ENCODE measurements around the gene PDE4D. TPM values are rescaled to one million over a fixed set of nuclear protein-coding genes. Genes with fewer than 3 reads are reported as not detected.
"Not testable (repeated sequence)": the region's sequence is repeated elsewhere in the genome, so short reads cannot be mapped to it uniquely, and the experiment has no call there.

Gene PDE4D
- total RNA-seq, 1 donor from 2014 or later = 7.3 TPM

DNA sequence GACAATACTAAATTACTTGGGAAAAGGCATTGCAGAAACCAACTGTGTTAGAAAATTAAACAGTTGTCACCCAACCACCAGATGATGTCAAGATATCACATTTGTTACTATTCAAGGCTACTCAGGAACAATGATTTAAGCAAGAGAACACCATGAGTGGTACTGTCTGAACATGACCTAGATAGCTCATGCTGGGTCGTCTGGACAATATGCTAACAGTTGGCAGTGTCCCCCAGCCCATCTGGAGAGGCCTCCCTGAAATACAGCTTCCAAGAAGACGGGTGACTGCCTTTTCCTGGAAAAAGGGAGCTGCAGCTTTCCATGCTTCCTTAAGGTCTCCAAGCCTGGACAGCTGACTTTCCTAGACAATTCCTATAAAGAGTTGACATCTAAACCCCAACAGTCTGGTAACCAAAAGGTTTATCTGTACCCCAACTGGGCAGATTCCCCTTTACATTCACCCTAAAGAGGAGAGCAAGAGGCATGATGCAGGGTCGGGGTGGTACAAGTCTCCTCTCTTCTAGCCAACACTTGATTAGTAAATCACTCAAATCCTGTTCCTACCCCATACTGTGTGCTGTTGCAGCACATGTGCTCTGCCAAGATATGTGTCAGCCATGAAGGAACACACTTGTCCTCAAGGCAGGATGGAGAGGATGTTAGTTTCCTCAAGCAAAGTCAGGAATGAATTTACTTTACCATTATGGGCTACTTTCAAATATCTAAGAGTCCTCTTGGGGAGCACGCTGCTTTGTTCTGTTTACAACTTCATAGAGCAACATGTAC is 433.0 kb downstream of the PDE4D start:
- no peak for ATAC-seq

DNA sequence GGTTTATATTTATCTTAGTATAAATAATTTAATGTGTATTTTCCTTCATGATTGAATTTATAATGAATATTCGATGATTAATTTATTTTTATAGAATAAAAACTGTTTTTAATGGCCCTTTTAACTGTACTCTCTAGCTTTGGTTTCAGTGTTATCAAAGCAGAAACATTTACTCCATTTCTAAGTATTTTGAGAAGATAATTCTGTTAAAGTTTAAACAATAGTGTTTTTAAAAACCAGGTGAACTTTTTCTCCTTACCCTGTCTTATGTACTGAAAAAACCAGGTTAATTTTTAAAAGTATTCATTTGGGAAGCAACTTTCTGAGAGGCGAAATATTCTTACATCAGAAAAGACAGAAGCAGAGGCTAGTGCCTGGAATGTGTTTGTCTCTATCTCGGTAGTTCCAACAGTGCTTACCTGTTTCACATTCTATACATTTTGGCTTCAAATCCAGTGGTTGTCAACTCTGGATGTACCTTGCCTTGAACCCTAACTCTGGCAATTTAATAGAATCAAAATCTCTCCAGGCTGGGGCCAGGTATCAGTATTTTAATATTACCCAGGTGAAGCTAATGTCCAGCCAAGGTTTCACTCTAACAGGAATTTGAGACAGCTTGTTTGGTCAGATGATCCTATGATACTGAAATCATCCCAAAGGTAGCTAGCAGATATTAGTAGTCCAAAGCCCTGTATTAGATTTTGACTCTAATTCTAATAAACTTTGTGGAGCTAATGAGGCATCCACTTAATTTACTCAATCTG is 434.4 kb downstream of the PDE4D start:
- ATAC-seq = no peak

DNA sequence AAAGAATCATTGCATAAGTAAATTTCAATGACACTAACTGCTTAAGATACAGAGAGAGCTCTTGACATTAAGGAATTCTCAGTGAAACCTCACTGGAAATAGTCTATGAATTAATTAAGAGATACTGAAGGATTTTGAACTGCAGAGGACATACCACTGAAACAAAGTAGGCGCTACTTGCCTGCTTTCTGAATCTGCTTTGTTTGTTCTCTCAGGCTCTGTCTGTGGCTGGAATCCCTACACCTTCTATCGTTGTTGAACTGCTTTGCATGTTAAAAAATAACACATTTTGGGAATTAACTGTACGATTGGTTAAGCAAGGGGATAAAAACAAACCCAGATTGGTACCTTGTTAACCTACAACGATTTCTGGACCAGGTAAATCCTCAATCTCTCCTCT is 435.2 kb downstream of the PDE4D start:
- no peak for ATAC-seq

DNA sequence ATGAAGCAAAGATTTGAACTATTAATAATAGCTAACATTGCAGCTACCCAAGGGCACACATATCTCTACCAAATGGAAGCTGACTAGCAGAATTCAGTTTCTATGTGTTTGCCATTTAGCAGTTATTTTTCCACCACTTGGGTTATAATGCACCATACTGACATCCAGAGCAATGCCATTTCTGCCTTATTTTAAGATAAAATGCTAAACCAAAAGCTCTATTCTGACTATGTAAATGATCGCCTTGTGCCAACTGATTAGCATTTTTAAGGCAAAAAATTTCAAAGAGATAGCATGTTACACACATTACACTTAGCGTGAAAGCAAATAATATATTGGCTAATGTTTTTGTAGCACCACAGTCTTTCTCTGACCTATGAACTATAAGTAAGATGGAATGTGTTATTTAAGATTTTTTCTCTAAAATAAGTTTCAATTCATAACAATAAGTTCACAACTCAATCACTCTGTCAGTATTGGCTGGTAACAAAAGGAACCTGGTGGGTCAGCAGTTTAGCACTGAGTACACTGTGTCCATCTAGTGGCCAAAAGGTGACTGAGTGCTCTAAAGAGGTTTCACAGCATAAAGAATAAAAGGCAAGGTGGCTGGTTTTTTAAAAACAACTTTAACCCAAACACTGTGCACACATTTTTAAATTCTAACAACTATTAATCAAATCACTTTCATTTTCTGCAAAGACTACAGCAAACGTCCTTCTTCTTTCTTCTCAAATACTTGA is 443.5 kb downstream of the PDE4D start:
- no peak for ATAC-seq

DNA sequence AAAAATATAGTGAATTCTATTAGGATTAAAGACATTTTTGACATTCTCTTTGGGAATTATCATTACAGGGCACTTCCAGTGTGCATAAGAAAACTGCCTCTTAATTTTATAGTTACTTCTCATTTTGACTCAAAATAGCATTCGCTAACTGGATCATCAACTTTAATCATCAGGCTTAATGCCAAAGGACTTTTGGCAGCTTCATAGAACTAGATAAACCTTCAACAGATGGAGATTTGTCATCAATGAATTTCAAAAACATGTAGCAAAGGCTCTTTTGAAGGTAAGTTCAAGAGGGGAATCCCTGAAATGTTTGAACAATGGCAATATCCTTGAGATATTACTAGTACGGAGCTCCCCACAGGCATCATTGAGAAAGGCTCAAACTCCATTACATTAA is 447.2 kb downstream of the PDE4D start:
- ATAC-seq = no peak

DNA sequence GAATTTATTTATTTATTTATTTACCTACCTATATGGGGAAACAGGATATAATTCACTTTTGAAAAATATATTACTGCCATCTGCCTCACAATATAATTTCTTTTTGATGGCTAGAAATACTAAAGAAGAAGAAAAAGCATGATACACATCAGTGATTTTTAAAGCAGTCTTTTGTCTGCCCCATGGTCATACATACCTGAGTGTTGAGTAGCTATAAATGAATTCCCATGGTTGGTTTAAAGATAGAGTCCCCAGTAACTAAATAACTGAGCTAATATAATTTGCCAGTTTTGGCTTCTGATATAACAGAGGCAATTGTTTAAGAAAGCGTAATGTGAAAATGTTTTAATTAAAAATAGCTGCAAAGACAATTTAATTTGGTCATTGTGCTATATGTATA is 447.8 kb downstream of the PDE4D start:
- no peak for ATAC-seq

DNA sequence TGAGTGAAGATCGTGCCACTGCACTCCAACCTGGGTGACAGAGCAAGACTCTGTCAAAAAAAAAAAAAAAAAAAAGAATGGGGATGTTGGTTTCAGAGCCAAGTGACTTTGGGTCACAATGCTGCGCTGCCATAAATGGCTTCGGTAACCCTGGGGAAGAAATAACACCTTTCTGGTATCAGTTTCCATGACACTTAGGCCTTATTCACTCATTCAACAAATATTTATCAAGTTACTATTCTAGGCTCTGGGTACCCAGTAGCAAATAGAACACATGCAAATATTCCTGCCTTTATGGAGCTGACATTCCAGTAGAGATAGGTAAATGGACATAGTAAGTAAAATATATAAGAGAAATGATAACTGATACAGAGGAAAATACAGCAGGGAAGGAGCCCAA is 454.2 kb downstream of the PDE4D start:
- no peak for ATAC-seq

DNA sequence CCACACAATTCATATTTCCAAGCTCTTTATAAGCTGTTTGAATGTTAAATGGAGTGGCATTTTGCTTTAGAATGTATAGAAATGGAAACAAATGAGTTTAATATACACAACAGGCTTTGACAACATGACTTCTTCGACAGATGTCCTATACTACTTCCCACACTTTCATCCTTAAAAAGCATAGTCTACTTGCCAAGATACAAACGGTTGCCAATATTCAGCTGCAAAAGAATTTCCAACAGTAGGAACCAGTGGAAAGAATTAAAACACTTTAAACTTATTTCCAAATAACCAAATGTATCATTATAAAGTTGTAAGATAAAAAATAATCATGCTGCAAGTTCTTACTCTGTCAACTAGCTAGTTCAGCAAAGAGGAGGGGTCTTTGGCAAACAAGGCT is 456.4 kb downstream of the PDE4D start:
- no peak for ATAC-seq

DNA sequence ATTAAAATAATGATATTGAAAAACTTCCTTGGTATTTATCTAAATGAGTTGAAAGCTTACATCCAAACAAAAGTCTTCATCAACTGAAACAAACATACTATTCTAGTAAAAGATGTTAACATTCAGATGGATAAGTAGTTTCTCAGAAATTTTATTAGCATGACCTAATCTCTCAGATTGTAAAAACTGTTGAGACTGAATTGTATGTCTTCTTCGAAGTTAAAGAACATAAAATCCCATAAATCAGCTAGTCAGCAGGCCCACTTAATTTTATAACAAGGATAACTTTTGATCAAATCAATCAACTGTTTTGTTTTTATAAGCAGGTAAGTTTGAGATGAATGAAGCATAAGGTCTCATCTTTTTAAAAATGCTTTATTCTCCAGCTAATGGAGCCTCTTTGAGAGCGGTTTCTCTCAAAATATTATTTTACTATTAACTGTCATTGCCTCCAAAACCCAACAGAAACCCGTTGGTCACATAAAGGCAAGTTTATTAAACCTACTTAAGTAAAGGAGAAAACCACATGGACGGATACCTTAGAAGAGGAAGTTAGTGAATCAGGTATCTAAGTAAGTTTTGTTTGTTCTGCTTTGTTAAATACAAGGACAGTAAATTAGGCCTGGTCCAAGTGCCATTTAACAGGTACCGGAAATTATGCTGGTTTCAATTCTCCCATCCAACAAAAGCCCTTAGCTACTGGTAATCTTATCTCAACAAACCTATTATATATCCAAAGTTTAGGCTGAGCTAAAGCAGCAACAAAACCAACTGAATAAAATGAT is 457.0 kb downstream of the PDE4D start:
- no peak for ATAC-seq

DNA sequence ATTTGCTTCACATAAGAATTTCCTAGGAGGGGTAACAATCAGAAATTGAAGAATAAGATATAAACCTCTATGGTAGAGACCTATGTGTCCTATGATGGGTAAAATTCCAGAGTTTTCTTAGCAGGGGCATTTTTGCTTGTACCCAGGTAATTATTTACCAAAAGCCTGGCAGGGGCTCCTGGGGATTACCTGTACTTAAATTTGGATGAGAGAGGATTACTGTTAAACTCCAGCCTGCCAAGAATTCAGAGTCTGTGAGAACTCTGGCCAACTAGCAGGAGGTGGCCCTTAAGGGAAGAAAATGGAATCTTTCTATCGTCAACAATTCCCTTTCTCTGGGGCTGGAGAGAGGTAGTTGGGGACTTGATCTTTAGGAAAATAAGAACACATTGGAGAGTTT is 460.4 kb downstream of the PDE4D start:
- ATAC-seq = no peak

DNA sequence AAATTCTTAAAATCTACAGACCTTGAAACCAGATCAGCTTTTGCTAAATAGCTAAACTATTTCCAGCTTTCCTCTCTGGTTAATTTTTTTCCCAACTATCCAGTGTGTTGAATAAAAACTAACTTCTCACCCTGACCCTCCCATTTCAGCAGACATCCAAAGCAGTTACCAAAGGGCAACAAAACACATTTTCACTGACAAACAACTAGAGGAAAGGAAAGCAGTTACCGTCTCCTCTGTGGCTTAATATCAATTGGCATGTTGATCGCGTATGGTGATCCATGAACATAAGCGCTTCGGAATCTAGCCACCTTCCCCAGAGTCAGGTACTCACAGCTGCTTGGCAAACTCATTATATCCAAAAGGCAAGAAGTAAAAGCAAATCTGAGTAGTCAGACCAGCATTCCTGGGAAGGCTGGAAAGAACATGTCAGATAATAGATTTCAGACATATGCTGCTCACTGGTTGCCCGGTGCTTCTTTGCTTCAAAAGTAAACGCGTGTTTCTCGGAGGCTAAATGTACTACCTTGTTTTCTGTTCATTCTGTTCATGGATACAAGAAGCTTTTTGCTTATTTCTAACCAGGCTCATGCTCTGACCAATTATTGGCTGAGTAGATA is 463.4 kb downstream of the PDE4D start:
- ATAC-seq = no peak

DNA sequence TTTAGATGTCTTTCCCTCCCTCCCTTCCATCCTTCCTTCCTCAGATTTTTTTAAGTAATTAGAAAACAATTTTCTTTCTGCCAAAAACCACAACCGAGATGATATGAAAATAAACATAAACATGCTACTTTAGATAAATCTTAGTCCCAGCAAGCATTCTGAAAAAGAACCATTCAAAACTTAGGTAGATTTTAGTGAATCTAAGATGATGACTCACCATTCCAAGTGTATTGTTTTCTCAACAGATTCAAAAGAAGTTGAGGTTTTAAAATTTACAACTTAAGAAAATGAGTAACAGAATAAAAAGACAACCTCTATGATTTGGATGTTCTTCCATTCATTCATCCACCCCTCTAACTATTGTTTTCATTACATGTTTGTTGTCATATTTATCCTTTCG is 465.1 kb downstream of the PDE4D start:
- ATAC-seq = no peak

DNA sequence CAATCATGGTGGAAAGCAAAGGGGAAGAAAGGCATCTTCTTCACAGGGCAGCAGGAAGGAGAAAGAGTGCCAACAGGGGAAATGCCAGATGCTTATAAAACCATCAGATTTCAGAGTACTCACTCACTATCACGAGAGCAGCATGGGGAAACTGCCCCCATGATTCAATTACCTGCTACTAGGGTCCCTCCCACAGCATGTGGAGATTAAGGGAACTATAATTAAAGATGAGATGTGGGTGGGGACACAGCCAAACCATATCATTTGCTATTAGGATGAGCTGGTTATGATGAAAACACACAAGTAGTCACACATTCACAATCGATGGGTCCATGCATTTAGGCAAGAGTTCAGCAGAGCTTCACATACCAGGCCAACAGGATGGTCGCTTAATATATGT is 469.0 kb downstream of the PDE4D start:
- ATAC-seq = no peak

DNA sequence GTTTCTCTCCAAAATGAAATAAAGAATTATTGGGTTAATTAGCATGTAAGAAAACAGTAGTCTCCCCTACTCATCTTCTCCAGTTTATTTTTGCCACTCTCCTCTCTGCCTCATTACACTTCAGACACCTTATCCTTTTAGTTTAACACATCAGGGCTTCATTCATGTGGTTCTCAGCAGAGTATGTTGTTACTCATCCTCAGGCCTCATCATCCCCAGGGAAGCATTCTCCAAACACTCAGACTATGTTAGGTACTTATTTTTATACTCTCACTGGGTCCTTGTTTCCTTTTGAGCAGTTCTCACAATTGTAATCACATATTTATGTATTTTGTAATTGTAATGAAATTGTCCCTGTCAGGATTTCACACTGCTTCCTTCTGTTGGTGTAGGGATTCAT is 470.5 kb downstream of the PDE4D start:
- ATAC-seq = no peak

DNA sequence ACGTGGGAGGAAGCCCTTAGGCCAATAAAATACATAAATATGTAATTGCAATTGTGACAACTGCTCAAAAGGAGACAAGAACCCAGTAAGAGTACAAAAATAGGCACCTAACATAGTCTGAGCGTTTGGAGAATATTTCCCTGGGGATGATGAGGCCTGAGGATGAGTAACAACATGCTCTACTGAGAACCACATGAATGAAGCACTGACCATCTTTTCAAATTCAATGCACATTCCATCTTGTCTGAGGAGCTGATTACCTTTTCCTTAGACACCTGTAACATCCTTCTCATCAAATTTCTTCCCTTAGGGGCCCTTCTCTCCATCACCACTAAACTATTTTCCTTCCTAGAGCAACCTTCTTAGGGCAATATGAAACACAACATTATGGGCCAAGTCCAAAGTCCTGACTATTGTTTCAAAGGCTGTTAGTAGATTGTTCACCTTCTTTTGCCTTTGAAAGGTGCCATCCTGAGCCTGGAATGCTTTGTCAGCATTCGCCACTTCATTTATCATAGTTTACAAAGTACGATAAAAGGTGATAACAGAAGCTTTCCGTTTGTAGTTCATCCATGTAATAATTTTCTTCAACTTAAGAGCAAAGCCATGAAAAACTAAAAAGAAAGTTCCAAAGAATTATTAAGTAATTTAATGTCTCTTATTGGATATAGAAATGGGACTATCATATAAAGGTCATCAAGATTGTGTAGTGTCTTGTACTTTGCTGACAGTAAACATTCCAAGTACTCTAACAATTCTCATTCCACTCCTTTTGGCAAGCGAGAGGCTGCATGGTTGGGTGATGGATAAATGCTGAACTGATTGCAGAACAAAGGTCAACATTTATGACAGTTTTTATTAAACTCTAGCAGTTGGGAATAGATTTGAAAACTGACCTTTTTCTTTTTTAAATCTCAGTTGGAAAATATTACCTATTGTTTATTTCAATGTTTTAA is 471.3 kb downstream of the PDE4D start:
- ATAC-seq = no peak

DNA sequence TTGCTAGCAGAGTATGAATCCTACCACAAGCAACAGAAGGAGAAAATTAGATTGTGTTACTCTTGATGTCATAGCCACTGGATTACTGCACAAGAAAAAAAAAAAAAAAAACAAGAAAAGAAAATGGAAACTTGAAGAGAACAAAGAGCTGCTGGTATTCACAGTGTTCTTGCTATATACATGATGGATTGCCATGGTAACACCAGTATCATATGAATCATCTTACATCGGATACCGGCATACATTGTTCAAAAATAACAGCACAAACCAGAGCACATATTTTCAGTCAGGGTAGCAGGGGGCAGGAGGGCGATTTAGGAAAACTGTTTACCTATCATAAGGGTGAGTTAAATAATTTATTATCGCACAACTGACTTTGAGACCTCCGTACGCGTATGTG is 472.9 kb downstream of the PDE4D start:
- ATAC-seq = no peak

DNA sequence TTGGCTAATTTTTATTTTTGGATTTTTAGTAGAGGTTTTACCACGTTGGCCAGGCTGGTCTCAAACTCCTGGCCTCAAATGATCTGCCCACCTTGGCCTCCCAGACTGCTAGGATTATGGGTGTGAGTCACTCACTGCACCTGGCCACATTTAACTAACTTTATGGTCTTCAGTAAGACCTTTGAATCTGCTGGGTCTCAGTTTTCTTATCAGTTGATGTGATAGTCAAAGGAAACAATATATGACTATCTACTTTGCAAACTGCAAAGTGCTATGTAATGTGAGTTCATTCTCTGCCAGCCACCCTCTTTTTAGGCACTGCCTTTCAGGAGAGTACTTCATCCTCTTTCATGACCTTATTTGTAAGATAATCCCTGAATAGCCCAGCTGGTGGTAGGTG is 474.7 kb downstream of the PDE4D start:
- ATAC-seq = no peak

DNA sequence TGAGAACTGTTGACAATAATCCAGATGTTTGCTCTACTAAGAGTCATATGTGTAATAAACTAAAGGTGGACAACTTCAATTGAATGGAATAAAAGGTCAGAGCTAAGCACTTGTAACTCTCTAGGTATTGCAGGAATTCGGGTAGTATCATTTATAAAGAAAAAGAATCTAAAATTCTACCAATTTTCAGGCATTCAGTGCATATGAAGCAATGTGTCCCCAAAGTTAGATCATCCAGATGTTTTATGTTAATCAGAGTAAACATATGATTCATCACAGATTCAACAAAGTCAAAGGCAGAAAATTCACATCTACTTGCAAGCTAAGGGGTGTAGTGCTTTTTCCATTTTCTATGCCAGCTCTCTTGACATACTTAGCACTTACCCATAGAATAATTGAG is 477.1 kb downstream of the PDE4D start:
- ATAC-seq = no peak

DNA sequence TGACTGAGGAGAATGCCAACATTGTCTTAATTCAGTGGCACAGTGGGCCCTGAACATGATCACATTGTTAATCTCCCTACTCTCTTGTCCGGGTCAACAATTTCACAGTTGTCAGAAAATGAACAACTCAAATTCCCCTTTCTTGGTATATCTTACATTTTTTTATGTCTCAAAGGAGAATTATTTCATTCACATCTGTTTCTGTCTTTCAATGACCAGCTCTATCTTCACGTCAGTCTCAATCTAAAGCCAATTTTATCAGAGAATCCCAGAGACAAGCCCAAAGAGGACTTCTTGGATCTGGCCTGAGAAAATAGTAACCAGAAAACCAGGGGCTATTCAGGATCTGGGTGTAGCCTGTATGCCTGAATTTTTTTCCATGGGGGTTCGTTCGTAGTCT is 477.5 kb downstream of the PDE4D start:
- ATAC-seq = no peak

DNA sequence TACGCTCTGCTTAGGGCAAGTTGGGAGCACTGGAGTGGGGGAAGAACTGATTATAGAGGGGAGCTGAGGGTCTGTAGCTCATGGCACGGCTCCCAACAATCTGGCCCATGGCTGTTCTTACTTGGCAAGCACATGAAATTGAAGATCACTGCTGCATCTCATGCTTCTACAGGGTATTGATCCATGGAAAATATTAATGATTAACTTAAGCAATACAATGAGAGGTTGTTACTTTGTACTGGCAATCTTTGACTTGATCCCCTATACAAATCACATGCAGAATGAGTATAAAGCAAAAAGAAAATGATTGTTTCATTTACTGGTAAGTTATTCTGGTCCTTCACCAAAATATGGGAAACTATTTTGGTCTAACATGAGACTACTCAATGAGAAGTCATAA is 481.1 kb downstream of the PDE4D start:
- no peak for ATAC-seq

DNA sequence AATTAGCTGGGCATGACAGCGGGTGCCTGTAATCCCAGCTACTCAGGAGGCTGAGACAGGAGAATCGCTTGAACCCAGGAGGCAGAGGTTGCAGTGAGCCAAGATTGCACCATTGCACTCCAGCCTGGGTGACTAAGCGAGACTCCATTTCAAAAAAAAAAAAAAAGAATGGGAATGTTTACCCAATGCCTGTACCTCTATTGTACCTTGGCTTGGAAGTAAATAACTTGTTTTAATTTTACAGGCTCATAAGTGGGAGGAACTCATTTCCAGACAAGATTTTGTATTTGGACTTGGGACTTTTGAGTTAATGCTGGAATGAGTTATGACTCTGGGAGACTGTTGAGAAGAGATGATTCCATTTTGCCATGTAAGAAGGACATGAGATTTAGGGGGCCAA is 484.5 kb downstream of the PDE4D start:
- not testable (repeated sequence) for ATAC-seq
